WTC11 (cell line): ENCODE measurements around the gene ADGRB2. TPM values are rescaled to one million over a fixed set of nuclear protein-coding genes. Genes with fewer than 3 reads are reported as not detected.

Source experiments
- ATAC-seq: fragments of 200-7000 bp; cut with Tn5 transposase; 2 replicates; pipeline ENCODE4 v1.10.0; 2021; ENCODE audit warnings: mild to moderate bottlenecking, moderate library complexity
- CTCF ChIA-PET: fragments of 300-600 bp; sonication (Branson Sonifier 250); formaldehyde crosslinking; loops from one replicate; lab custom pipeline; 2021; ENCODE audit warnings: antibody characterized with exemption; lab: Charles Lee
- POLR2A ChIA-PET: fragments of 350-600 bp; sonication (Branson Sonifier 250); formaldehyde crosslinking; loops from one replicate; lab custom pipeline; 2021; ENCODE audit warnings: antibody characterized with exemption; lab: Charles Lee
- DNase-seq: peaks from one replicate; pipeline ENCODE4 v3.0.0; 2021; ENCODE audit warnings: low spot score
- H3K27ac Mint-ChIP-seq: 2 replicates; pipeline ENCODE4 v1.8.0; 2021; ENCODE audit warnings: mixed read lengths
- H3K27me3 Mint-ChIP-seq: 2 replicates; pipeline ENCODE4 v1.8.0; 2021; ENCODE audit warnings: low read depth, mild to moderate bottlenecking, moderate library complexity, mixed read lengths
- H3K36me3 Mint-ChIP-seq: 2 replicates; pipeline ENCODE4 v1.8.0; 2021; ENCODE audit warnings: mixed read lengths
- H3K4me1 Mint-ChIP-seq: 2 replicates; pipeline ENCODE4 v1.8.0; 2022; ENCODE audit warnings: mixed read lengths
- H3K4me3 Mint-ChIP-seq: 2 replicates; pipeline ENCODE4 v1.8.0; 2021; ENCODE audit warnings: mild to moderate bottlenecking, moderate library complexity, mixed read lengths
- H3K9me3 Mint-ChIP-seq: 2 replicates; pipeline ENCODE4 v1.8.0; 2021; ENCODE audit warnings: mixed read lengths
- ARID4B ChIP-seq: sonication (generic); formaldehyde crosslinking; IDR thresholded peaks from 2 replicates; pipeline ENCODE4 v1.8.0; 2023; ENCODE audit warnings: missing genetic modification reagents, mild to moderate bottlenecking, borderline replicate concordance
- ATF3 ChIP-seq: sonication (generic); formaldehyde crosslinking; conservative IDR thresholded peaks from 2 replicates; pipeline ENCODE4 v1.8.1; 2022; ENCODE audit warnings: mild to moderate bottlenecking, missing genetic modification reagents
- FOXJ3 ChIP-seq: sonication (generic); formaldehyde crosslinking; IDR thresholded peaks from 2 replicates; pipeline ENCODE4 v1.9.0; 2021; ENCODE audit warnings: missing genetic modification reagents, mild to moderate bottlenecking, borderline replicate concordance
- FOXK1 ChIP-seq: sonication (generic); formaldehyde crosslinking; IDR thresholded peaks from 2 replicates; pipeline ENCODE4 v1.8.0; 2022; ENCODE audit warnings: mild to moderate bottlenecking, moderate library complexity, missing genetic modification reagents
- FOXP1 ChIP-seq: sonication (generic); formaldehyde crosslinking; IDR thresholded peaks from 2 replicates; pipeline ENCODE4 v1.8.0; 2022; ENCODE audit warnings: missing genetic modification reagents, mild to moderate bottlenecking, moderate library complexity, borderline replicate concordance
- HMGXB4 ChIP-seq: sonication (generic); formaldehyde crosslinking; IDR thresholded peaks from 2 replicates; pipeline ENCODE4 v1.8.1; 2023; ENCODE audit warnings: mild to moderate bottlenecking, moderate library complexity, missing genetic modification reagents
- JAZF1 ChIP-seq: fragments of 250-450 bp; sonication (Bioruptor Pico); IDR thresholded peaks from 2 replicates; pipeline ENCODE4 v1.9.0; 2021; ENCODE audit warnings: moderate library complexity, mild to moderate bottlenecking, inconsistent platforms
- KAT7 ChIP-seq: sonication (generic); formaldehyde crosslinking; IDR thresholded peaks from 2 replicates; pipeline ENCODE4 v1.8.1; 2023; ENCODE audit warnings: missing genetic modification reagents, mild to moderate bottlenecking, borderline replicate concordance
- NFATC4 ChIP-seq: fragments of 250-450 bp; sonication (Bioruptor Pico); IDR thresholded peaks from 2 replicates; pipeline ENCODE4 v1.9.0; 2021; ENCODE audit warnings: mild to moderate bottlenecking
- NR1H2 ChIP-seq: sonication (generic); formaldehyde crosslinking; IDR thresholded peaks from 2 replicates; pipeline ENCODE4 v1.9.0; 2021; ENCODE audit warnings: mild to moderate bottlenecking, moderate library complexity, missing genetic modification reagents
- OVOL2 ChIP-seq: fragments of 250-450 bp; sonication (Bioruptor Pico); IDR thresholded peaks from 2 replicates; pipeline ENCODE4 v1.9.0; 2021; ENCODE audit warnings: mild to moderate bottlenecking, borderline replicate concordance
- ZNF416 ChIP-seq: fragments of 250-450 bp; sonication (Bioruptor Pico); IDR thresholded peaks from 2 replicates; pipeline ENCODE4 v1.9.0; 2021; ENCODE audit warnings: mild to moderate bottlenecking, inconsistent platforms
- total RNA-seq: library from RNA; stranded (reverse); gene quantifications from 3 replicates; pipeline ENCODE4 v1.2.3, GENCODE V29; 2021
- TF ChIP-seq, protein P1 (sequence below): sonication (generic); formaldehyde crosslinking; IDR thresholded peaks from 2 replicates; pipeline ENCODE4 v1.8.0; 2023; ENCODE audit warnings: mild to moderate bottlenecking, missing genetic modification reagents
- TF ChIP-seq, protein P2 (sequence below): sonication (generic); formaldehyde crosslinking; IDR thresholded peaks from 2 replicates; pipeline ENCODE4 v1.8.1; 2022; ENCODE audit warnings: missing genetic modification reagents, borderline replicate concordance
- TF ChIP-seq, protein P3 (sequence below): fragments of 250-450 bp; sonication (Bioruptor Pico); IDR thresholded peaks from 2 replicates; pipeline ENCODE4 v1.9.0; 2021; ENCODE audit warnings: mild to moderate bottlenecking
- TF ChIP-seq, protein P4 (sequence below): sonication (generic); formaldehyde crosslinking; IDR thresholded peaks from 2 replicates; pipeline ENCODE4 v1.8.1; 2023; ENCODE audit warnings: mild to moderate bottlenecking, missing genetic modification reagents

The ADGRB2 gene
- total RNA-seq, 1 experiment from 2014 or later = 39.3 TPM

DNA sequence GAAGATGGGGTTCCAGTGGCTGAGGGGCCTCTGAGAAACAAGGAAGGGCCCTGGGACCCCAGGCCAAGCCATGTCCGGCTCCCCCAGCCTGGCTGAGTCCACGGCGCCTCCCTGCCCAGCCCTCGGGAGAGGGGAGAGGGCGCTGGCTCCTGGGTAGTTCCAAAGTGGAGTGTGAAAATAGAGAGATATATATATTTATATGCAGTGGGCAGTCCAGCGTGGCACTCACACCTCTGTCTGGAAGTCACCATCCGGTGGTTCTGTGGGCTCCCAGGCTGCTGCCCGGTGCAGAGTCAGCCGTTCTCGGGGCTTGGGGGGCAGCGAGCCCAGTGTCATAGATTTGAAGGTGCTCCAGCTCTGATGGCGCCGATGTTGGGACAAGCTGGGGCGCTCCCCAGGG lies 36.9 kb downstream of the ADGRB2 start:
- Mint-ChIP-seq H3K4me1 (peaks cover 15% of the 10 kb centered on the region), H3K27ac (no peak overlapping the region), H3K9me3 (no peaks in the 10 kb centered on the region), H3K4me3 (no peak overlapping the region), H3K27me3 (no peaks in the 10 kb centered on the region; the same call in 1 of the 2 replicates), H3K36me3 (no peaks in the 10 kb centered on the region)
- ATAC-seq (no peak), DNase-seq (no peak)
- ChIA-PET CTCF (interaction anchor here (3.4 to 4.6 kb wide), 3 partner anchors 12 to 62 kb away, joined by 24 to 89 read pairs (median 28); no protein-coding TSS in a partner anchor), POLR2A (interaction anchor here (0.6 kb wide), 1 partner anchor 395 kb away, joined by 9 read pairs; no protein-coding TSS in a partner anchor)
- TF ChIP-seq NR1H2 = no peak
- TF ChIP-seq KAT7 (CRISPR knock-in tag) = no peak
- no peak for TF ChIP-seq FOXP1 (CRISPR knock-in tag)
- TF ChIP-seq ZNF416 (CRISPR knock-in tag) = no peak
- TF ChIP-seq OVOL2 = no peak
- no peak for TF ChIP-seq FOXK1 (CRISPR knock-in tag)
- no peak for TF ChIP-seq ARID4B
- TF ChIP-seq, protein P1, sequence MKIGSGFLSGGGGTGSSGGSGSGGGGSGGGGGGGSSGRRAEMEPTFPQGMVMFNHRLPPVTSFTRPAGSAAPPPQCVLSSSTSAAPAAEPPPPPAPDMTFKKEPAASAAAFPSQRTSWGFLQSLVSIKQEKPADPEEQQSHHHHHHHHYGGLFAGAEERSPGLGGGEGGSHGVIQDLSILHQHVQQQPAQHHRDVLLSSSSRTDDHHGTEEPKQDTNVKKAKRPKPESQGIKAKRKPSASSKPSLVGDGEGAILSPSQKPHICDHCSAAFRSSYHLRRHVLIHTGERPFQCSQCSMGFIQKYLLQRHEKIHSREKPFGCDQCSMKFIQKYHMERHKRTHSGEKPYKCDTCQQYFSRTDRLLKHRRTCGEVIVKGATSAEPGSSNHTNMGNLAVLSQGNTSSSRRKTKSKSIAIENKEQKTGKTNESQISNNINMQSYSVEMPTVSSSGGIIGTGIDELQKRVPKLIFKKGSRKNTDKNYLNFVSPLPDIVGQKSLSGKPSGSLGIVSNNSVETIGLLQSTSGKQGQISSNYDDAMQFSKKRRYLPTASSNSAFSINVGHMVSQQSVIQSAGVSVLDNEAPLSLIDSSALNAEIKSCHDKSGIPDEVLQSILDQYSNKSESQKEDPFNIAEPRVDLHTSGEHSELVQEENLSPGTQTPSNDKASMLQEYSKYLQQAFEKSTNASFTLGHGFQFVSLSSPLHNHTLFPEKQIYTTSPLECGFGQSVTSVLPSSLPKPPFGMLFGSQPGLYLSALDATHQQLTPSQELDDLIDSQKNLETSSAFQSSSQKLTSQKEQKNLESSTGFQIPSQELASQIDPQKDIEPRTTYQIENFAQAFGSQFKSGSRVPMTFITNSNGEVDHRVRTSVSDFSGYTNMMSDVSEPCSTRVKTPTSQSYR (CRISPR knock-in tag) = no peak
- TF ChIP-seq, protein P2, sequence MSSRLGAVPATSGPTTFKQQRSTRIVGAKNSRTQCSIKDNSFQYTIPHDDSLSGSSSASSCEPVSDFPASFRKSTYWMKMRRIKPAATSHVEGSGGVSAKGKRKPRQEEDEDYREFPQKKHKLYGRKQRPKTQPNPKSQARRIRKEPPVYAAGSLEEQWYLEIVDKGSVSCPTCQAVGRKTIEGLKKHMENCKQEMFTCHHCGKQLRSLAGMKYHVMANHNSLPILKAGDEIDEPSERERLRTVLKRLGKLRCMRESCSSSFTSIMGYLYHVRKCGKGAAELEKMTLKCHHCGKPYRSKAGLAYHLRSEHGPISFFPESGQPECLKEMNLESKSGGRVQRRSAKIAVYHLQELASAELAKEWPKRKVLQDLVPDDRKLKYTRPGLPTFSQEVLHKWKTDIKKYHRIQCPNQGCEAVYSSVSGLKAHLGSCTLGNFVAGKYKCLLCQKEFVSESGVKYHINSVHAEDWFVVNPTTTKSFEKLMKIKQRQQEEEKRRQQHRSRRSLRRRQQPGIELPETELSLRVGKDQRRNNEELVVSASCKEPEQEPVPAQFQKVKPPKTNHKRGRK (CRISPR knock-in tag) = no peak
- TF ChIP-seq, protein P3, sequence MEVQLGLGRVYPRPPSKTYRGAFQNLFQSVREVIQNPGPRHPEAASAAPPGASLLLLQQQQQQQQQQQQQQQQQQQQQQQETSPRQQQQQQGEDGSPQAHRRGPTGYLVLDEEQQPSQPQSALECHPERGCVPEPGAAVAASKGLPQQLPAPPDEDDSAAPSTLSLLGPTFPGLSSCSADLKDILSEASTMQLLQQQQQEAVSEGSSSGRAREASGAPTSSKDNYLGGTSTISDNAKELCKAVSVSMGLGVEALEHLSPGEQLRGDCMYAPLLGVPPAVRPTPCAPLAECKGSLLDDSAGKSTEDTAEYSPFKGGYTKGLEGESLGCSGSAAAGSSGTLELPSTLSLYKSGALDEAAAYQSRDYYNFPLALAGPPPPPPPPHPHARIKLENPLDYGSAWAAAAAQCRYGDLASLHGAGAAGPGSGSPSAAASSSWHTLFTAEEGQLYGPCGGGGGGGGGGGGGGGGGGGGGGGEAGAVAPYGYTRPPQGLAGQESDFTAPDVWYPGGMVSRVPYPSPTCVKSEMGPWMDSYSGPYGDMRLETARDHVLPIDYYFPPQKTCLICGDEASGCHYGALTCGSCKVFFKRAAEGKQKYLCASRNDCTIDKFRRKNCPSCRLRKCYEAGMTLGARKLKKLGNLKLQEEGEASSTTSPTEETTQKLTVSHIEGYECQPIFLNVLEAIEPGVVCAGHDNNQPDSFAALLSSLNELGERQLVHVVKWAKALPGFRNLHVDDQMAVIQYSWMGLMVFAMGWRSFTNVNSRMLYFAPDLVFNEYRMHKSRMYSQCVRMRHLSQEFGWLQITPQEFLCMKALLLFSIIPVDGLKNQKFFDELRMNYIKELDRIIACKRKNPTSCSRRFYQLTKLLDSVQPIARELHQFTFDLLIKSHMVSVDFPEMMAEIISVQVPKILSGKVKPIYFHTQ (CRISPR knock-in tag) = no peak
- TF ChIP-seq JAZF1 (CRISPR knock-in tag) = no peak
- TF ChIP-seq HMGXB4 (CRISPR knock-in tag) = no peak
- TF ChIP-seq, protein P4, sequence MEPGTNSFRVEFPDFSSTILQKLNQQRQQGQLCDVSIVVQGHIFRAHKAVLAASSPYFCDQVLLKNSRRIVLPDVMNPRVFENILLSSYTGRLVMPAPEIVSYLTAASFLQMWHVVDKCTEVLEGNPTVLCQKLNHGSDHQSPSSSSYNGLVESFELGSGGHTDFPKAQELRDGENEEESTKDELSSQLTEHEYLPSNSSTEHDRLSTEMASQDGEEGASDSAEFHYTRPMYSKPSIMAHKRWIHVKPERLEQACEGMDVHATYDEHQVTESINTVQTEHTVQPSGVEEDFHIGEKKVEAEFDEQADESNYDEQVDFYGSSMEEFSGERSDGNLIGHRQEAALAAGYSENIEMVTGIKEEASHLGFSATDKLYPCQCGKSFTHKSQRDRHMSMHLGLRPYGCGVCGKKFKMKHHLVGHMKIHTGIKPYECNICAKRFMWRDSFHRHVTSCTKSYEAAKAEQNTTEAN (CRISPR knock-in tag) = no peak
- TF ChIP-seq NFATC4 = no peak
- TF ChIP-seq ATF3 (CRISPR knock-in tag) = no peak
- TF ChIP-seq FOXJ3 (CRISPR knock-in tag) = no peak
